Loucy (cell line): ENCODE measurements around the gene KCMF1.

Experiments
- EZH2phosphoT487 ChIP-seq: fragments of 200-600 bp; IDR thresholded peaks from 2 replicates; pipeline ENCODE4 v1.6.1; 2018; ENCODE audit warnings: antibody characterized with exemption, mild to moderate bottlenecking, moderate library complexity, borderline replicate concordance
- TF ChIP-seq, protein P1 (sequence below): fragments of 200-600 bp; sonication (generic); conservative IDR thresholded peaks from 2 replicates; pipeline ENCODE4 v1.5.1; 2014; ENCODE audit warnings: mild to moderate bottlenecking, antibody characterized with exemption, low read length

DNA sequence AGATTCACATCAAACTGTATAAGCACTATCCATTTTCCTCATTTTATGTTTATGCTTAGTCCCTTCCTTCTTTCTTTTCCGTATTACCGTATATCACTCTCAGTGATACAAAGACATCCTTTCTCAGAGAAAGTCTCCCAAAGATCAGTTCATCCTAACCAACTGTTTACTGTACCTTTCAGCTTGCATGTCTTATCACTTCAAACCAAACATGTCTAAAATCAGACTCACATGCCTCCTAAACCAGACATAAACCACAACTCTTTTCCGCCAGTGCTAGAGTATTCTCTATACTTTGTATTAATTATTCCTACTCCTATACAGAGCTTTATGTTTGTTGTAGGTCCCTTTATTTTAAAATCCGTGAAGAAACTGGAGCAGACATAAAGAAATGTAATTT is 41.5 kb downstream of the KCMF1 start:
- TF ChIP-seq, protein P1, sequence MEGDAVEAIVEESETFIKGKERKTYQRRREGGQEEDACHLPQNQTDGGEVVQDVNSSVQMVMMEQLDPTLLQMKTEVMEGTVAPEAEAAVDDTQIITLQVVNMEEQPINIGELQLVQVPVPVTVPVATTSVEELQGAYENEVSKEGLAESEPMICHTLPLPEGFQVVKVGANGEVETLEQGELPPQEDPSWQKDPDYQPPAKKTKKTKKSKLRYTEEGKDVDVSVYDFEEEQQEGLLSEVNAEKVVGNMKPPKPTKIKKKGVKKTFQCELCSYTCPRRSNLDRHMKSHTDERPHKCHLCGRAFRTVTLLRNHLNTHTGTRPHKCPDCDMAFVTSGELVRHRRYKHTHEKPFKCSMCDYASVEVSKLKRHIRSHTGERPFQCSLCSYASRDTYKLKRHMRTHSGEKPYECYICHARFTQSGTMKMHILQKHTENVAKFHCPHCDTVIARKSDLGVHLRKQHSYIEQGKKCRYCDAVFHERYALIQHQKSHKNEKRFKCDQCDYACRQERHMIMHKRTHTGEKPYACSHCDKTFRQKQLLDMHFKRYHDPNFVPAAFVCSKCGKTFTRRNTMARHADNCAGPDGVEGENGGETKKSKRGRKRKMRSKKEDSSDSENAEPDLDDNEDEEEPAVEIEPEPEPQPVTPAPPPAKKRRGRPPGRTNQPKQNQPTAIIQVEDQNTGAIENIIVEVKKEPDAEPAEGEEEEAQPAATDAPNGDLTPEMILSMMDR = no peak
- TF ChIP-seq EZH2phosphoT487 = no peak
